ENCODE measurements around the gene SLC9A5. TPM values are rescaled to one million over a fixed set of nuclear protein-coding genes. Genes with fewer than 3 reads are reported as not detected.

The SLC9A5 gene
- total and polyA plus RNA-seq, 9 of the 15 experiments (the other 6 are each of a cell fraction or from before 2014, with no cell fraction given): 0.06 to 3.1 (median 1.2) TPM

GRCh38 chr16:67212766-67213165, 36.0 kb upstream of the SLC9A5 start:
- Histone ChIP-seq H2AFZ (ENCODE audit: low read depth, low read length) (no peak overlapping the region), H3K9me3 (replicated peaks; ENCODE audit: control insufficient read depth, insufficient read depth, low read depth, low read length) (no peaks in the 10 kb centered on the region), H3K9ac (ENCODE audit: insufficient read depth in 1 of 2, low read depth in 2 of 2, low read length in 2 of 2) (no peak overlapping the region; a peak in 1 of 4 replicates), H3K27me3 (ENCODE audit: control insufficient read depth in 2 of 2, insufficient read depth in 2 of 2, low read length in 2 of 2) (no peaks in the 10 kb centered on the region), H3K4me1 (replicated peaks in 1 of 2; ENCODE audit: control insufficient read depth in 2 of 2, insufficient read depth in 2 of 2, low read length in 2 of 2) (peaks cover 20 to 49% of the 10 kb centered on the region in 2 experiments), H3K4me2 (ENCODE audit: insufficient read depth, low read length) (no peak overlapping the region), H4K20me1 (replicated peaks; ENCODE audit: control insufficient read depth, insufficient read depth, low read length) (no peaks in the 10 kb centered on the region), H3K36me3 (ENCODE audit: control insufficient read depth, insufficient read depth, low read length) (no peaks in the 10 kb centered on the region), H3K9me1 (ENCODE audit: control insufficient read depth, insufficient read depth, low read length) (no peaks in the 10 kb centered on the region), H3K27ac (ENCODE audit: extremely low read depth, low read depth, low read length) (no peak overlapping the region), H3K79me2 (ENCODE audit: control insufficient read depth, insufficient read depth, low read length) (no peaks in the 10 kb centered on the region), H3K4me3 (no peak overlapping the region)
- FAIRE-seq: no peak
- ChIA-PET CTCF (ENCODE audit: low intra/inter-chr PET ratio) (no interaction called here), POLR2A (interaction anchor here (0.8 to 0.9 kb wide), 2 partner anchors 11 to 16 kb away, joined by 3 read pairs; no protein-coding TSS in a partner anchor)
- BruUV-seq (replicated peaks): no TSS peak
- ATAC-seq: no peak
- in situ Hi-C loops (cut with MboI) (no loop called here), intact Hi-C loops (cut with micrococcal nuclease) (no loop called here)
- DNase-seq (ENCODE audit: extremely low read depth in 1 of 4, low spot score in 3 of 4): no peak
- TF ChIP-seq ZNF384 (IDR thresholded peaks at IDR 0.05; ENCODE audit: low read depth, low read length): peak; percentile 32; the same call in 1 of the 2 replicates
- 0 out of 2 replicates have a peak, but pooled peaks have one; percentile 25 for TF ChIP-seq FOSL1 (tag; conservative IDR thresholded peaks at IDR 0.05)
- TF ChIP-seq ZMIZ1 (IDR thresholded peaks at IDR 0.05; ENCODE audit: low read depth in 2 of 2, low read length in 2 of 2): no peak

Data from K562 (cell line).